HUES64 (cell line): ENCODE measurements around the gene PSMD2.
"Not testable (repeated sequence)": the region's sequence is repeated elsewhere in the genome, so short reads cannot be mapped to it uniquely, and the experiment has no call there.

Experiments used
- H3K27ac ChIP-seq: 2 replicates; pipeline ENCODE4 v1.7.0; 2013; ENCODE audit warnings: low read depth, low read length, inconsistent platforms
- H3K27me3 ChIP-seq: 2 replicates; pipeline ENCODE4 v1.6.1; 2013; ENCODE audit warnings: mild to moderate bottlenecking, low read length; ENCODE audit not compliant: insufficient read depth
- H3K36me3 ChIP-seq: 2 replicates; pipeline ENCODE4 v1.6.1; 2013; ENCODE audit warnings: mild to moderate bottlenecking, low read length; ENCODE audit not compliant: insufficient read depth
- H3K4me1 ChIP-seq: 2 replicates; pipeline ENCODE4 v1.6.1; 2013; ENCODE audit warnings: mild to moderate bottlenecking, low read length, moderate library complexity; ENCODE audit not compliant: insufficient read depth
- H3K4me3 ChIP-seq: 2 replicates; pipeline ENCODE4 v1.5.1; 2013; ENCODE audit warnings: mild to moderate bottlenecking, low read length, moderate library complexity
- H3K9ac ChIP-seq: 2 replicates; pipeline ENCODE4 v1.6.1; 2013; ENCODE audit warnings: mild to moderate bottlenecking, low read depth, low read length
- H3K9me3 ChIP-seq: 2 replicates; pipeline ENCODE4 v1.6.1; 2013; ENCODE audit warnings: low read depth, low read length; ENCODE audit not compliant: insufficient read depth
- WGBS: fragments of 150-250, 120-280 bp; methylation state at CpG from one replicate; pipeline ENCODE4 v1.1.7; 2013; ENCODE audit warnings: missing lambda C conversion rate; 5-methylcytosine and 5-hydroxymethylcytosine counted together

Gene PSMD2

DNA sequence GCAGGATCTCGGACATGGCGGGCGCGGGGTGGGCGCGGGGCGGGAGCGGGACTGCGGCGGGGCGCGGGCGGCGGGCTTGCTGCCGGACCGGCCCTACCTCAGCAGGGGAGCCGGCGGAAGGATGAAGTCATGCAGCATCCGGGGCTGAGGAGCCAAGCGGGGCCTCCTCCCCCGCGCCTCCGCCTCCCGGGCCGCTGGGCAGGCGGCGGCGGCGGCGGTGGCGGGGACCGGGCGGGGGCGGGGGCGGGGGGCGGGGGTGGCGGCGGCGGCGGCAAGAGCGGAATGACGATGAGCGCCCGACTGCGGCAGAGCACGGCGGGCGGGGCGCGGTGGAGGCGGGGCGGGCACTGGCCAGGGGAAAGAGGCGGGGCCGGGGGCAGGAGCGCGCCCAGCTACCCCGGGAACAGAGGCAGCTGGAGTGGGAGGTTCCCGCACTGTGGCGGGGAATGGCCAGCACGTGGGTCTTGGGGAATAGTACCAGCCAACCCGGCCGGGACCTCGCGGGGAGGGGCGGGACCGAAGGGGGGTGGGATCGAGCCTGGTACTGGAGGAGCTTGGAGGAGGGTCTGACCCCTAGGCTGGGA lies 37.7 kb upstream of the PSMD2 start, which contains the start of gene CAMK2N2:
Gene CAMK2N2 (minus strand): TSS at position 284 of the 584 bp plus-strand sequence. CDS start 268 bp downstream, at position 16.
- Histone ChIP-seq H3K9me3 (no peaks in the 10 kb centered on the region), H3K9ac (peak within 1 kb of the TSS; percentile 47; the same call in 1 of the 2 replicates), H3K4me3 (peak within 1 kb of the TSS; percentile 70), H3K27me3 (peaks cover 68% of the 10 kb centered on the region), H3K36me3 (no peaks in the 10 kb centered on the region), H3K4me1 (no peaks in the 10 kb centered on the region), H3K27ac (no peak within 1 kb of the TSS)
- under 1% methylated on average over 66 of the region's 67 CpGs for WGBS

DNA sequence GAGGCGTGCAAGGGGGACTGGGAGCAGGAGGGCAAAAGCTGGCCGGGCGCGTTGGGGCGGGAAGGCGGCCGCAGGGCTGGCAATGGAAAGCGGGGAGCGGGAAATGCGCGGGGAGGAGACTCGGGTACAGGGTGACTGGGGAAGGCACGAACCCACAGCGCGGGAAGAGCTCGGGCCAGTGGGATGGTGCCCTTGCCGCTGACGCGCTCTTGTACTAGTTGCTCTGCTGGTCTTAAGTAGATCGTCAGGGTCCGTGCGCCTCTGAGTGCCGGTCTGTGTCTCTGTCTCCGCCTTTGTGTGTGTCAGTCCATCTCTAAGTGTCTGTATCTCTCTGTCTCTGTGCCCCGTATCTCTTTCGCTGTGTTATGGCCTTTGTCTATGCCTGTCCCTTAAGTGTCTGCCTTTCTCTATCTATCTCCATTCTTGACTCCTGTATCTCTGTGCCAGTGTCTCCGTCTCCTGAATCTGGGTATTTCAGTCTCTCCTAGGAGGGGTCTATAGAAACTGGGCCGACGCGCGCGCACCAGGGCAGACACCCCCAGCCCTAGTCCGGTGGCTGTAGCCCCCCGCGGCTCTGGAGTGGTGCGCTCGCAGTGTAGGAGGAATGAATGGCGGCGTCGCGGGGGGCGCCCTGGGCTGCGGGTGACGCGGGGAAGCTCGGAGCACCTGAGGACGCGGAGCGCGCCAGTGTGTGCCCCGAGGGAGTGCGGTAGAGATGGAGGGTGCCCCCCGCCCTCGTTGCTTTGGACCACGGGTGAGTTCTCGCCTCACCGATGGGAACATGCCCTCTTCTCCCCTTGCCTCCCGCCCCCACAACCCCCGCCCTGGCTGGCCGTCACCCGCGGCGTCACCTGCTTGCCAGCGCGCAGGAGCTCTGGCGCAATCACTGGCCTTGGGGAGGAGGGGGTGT lies 36.9 kb upstream of the PSMD2 start:
- Histone ChIP-seq H3K27ac (no peak overlapping the region), H3K4me1 (no peaks in the 10 kb centered on the region), H3K36me3 (no peaks in the 10 kb centered on the region), H3K4me3 (peak overlapping the region; percentile 70), H3K27me3 (peaks cover 68% of the 10 kb centered on the region), H3K9me3 (no peaks in the 10 kb centered on the region), H3K9ac (peak overlapping the region; percentile 19; the same call in 1 of the 2 replicates)
- 1% methylated on average over 66 of the region's 66 CpGs for WGBS

DNA sequence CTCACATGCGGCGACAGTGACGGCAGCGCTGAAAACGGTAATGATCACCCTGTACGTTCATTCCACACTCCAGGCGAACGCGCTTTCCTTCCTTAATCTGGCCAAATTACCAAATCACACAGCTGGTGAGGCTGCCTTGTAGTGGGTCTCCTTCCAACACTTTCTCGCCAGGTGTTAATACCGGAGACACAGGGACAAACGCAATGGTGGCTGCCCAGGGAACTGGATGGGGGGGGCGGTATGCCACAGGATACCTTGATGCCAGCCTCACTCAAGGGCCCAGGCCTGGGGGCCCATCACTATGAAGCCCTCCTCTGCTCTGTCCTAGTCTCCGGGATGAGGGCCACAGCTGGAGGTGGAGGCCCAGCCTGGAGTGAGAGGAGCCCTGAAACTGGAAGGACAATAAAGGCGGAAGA lies 36.3 kb upstream of the PSMD2 start:
- peaks cover 67% of the 10 kb centered on the region for H3K27me3 ChIP-seq

DNA sequence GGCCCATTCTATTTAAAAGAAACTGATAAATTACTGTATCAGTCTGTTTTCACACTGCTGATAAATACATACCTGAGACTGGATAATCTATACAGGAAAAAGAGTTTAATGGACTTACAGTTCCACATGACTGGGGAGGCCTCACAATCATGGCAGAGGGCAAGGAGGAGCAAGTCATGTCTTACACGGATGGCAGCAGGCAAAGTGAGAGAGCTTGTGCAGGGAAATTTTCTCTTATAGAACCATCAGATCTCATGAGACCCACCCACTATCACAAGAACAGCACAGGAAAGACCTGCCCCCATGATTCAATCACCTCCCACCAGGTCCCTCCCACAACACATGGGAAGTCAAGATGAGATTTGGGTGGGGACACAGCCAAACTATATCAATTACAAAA lies 31.8 kb upstream of the PSMD2 start:
- H3K36me3 ChIP-seq, H3K4me1 ChIP-seq, H3K4me3 ChIP-seq, H3K27ac ChIP-seq, H3K9ac ChIP-seq, H3K9me3 ChIP-seq: not testable (repeated sequence)
- 73% methylated on average over 1 of the region's 1 CpG for whole genome bisulfite sequencing
- peaks cover 30% of the 10 kb centered on the region for H3K27me3 ChIP-seq

More for the DNA sequence above, 36.3 kb upstream of the PSMD2 start:
- WGBS: 23% methylated on average over 15 of the region's 15 CpGs
- Histone ChIP-seq H3K36me3 (no peaks in the 10 kb centered on the region), H3K4me3 (peak overlapping the region; percentile 70), H3K9me3 (no peaks in the 10 kb centered on the region), H3K4me1 (no peaks in the 10 kb centered on the region), H3K27ac (no peak overlapping the region), H3K9ac (no peak overlapping the region)

DNA sequence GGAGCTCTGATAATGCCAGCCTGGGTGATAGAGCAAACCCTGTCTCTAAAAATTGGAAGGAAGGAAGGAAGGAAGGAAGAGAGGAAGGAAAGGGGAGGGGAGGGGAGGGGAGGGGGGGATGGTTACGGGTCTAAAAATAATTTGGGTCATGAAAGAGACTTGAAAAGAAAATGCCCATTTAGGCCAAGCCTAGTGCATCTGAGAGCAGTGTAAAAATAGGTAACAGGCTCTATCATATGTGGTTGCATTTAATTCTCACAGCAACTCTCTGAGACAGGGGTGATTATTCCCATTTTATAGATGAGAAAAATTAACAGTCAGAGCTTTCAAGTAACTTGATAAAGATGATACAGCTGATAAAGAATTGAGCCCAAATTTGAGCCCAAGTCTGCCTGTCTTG lies 26.8 kb upstream of the PSMD2 start:
- WGBS: 74% methylated on average over 1 of the region's 1 CpG
- H3K36me3 ChIP-seq: no peaks in the 10 kb centered on the region

DNA sequence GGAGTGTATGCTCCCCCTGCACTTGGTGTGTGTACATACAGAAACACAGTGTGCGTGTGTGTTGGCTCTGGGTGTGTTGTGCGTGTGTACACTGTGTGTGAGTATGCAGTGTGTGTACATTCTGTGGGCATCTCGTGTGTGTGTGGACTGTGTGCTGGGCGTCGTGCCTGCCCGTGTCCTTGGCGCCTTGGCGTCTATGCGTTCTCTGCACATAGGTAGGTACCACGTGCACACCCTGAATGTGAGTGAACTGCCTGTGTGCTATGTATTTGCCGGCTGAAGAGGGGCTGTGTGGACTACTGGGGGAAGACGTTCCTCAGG lies 23.7 kb upstream of the PSMD2 start:
- Histone ChIP-seq H3K36me3 (no peaks in the 10 kb centered on the region), H3K27me3 (peaks cover 42% of the 10 kb centered on the region), H3K9me3 (no peaks in the 10 kb centered on the region), H3K4me1 (peaks cover 3% of the 10 kb centered on the region; the same call in 1 of the 2 replicates), H3K4me3 (peak overlapping the region; percentile 45), H3K27ac (no peak overlapping the region), H3K9ac (no peak overlapping the region)
- 81% methylated on average over 12 of the region's 12 CpGs for WGBS

More for the DNA sequence above, 26.8 kb upstream of the PSMD2 start:
- no peak overlapping the region for H3K27ac ChIP-seq
- H3K9ac ChIP-seq: no peak overlapping the region
- H3K27me3 ChIP-seq: peaks cover 29% of the 10 kb centered on the region
- H3K9me3 ChIP-seq: no peaks in the 10 kb centered on the region
- H3K4me1 ChIP-seq: peaks cover 3% of the 10 kb centered on the region; the same call in 1 of the 2 replicates
- no peak overlapping the region for H3K4me3 ChIP-seq

DNA sequence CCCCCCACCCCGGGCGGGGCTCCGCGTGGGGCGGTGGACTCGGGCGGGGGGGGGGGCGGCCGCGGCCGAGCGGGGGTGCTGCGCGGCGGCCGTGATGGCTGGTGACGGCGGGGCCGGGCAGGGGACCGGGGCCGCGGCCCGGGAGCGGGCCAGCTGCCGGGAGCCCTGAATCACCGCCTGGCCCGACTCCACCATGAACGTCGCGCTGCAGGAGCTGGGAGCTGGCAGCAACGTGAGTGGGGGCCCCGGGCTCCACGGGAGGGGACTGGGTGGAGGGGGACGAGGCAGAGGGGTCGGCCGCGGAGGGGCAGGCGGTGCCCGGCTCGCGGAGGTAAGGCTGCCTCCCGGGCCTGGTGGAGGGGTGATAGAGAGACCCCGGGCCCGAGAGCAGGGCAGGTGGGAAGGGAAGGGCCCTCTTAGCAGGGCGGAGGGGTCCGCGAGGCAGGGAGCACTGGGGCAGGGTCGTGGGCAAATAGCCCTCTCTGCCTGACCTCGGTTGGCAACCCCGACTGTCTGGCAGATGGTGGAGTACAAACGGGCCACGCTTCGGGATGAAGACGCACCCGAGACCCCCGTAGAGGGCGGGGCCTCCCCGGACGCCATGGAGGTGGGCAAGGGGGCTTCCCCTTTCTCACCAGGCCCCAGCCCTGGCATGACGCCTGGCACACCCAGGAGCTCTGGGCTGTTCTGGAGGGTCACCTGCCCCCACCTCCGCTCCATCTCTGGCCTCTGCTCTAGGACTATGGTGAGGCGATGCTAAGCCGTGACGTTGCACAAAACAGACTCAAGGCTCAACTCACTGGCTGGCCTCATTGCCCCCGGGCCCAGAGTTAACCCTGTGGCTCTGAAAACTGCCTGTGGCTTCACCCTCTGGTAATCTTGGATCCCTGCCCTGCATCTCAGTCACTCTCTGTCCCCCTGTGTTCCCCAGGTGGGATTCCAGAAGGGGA lies 22.8 kb upstream of the PSMD2 start, which contains the start of gene ECE2:
Gene ECE2 (plus strand): TSS at position 62 of the 950 bp plus-strand sequence. CDS start 132 bp downstream, at position 194.
- no peak within 1 kb of the TSS for H3K27ac ChIP-seq
- no peak within 1 kb of the TSS for H3K9ac ChIP-seq
- H3K4me1 ChIP-seq: peaks cover 3% of the 10 kb centered on the region; the same call in 1 of the 2 replicates
- H3K9me3 ChIP-seq: no peaks in the 10 kb centered on the region
- peaks cover 42% of the 10 kb centered on the region for H3K27me3 ChIP-seq
- H3K4me3 ChIP-seq: peak within 1 kb of the TSS; percentile 45
- no peaks in the 10 kb centered on the region for H3K36me3 ChIP-seq
- 42% methylated on average over 63 of the region's 65 CpGs for WGBS

DNA sequence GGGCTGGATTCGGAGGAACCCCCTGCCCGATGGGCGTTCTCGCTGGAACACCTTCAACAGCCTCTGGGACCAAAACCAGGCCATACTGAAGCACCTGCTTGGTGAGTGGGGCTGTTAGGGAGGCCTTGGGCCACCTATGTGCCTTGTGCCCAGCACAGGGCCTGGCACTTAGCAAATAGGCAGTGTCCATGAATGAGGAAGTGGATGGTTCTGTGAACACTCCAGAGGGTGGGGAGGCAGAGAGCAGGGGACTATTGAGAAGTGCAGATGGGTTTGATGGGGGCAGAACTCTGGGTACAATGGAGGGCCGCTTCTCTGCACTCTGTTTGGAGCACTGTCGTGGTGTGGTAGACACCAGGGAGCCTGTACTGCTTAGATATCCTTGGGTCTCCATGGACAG lies 21.7 kb upstream of the PSMD2 start:
- 95% methylated on average over 6 of the region's 6 CpGs for WGBS
- Histone ChIP-seq H3K36me3 (no peaks in the 10 kb centered on the region), H3K27me3 (peaks cover 42% of the 10 kb centered on the region), H3K9me3 (no peaks in the 10 kb centered on the region), H3K27ac (no peak overlapping the region), H3K9ac (no peak overlapping the region), H3K4me1 (peaks cover 3% of the 10 kb centered on the region; the same call in 1 of the 2 replicates), H3K4me3 (no peak overlapping the region)

DNA sequence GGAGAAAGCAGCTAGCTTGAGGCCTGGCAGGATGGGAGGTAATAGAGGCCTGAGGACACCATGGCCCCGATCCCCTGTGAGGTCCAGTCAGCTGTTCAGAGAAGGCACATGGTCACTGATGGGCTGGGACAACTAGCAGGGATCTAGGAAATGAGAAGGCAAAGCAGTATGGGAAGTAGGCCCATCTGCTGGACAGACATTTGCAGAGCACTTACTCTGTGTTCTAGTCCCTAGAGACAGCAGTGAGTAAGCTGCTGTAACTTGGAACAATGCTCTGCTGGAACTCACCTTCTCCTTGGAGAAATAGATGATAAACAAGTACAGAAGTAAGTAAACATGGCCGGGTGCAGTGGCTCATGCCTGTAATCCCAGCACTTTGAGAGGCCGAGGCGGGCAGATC lies 16.1 kb upstream of the PSMD2 start:
- Histone ChIP-seq H3K36me3 (no peaks in the 10 kb centered on the region), H3K4me1 (no peaks in the 10 kb centered on the region), H3K9me3 (no peaks in the 10 kb centered on the region), H3K4me3 (no peak overlapping the region), H3K27ac (no peak overlapping the region), H3K27me3 (peaks cover 9% of the 10 kb centered on the region; the same call in 1 of the 2 replicates), H3K9ac (no peak overlapping the region)
- 96% methylated on average over 4 of the region's 4 CpGs for WGBS

DNA sequence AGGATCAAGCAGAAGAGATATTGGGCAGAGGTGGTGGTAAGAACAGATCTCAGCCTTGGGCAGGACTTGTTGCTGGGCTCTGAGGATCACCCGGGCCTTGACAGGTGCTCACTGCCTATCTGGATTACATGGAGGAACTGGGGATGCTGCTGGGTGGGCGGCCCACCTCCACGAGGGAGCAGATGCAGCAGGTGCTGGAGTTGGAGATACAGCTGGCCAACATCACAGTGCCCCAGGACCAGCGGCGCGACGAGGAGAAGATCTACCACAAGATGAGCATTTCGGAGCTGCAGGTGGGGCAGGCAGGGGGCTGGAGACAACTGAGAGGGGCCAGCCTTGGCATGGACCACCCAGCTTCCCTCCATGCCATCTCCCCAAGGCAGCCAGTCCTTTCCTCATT lies 15.4 kb upstream of the PSMD2 start:
- no peaks in the 10 kb centered on the region for H3K4me1 ChIP-seq
- no peak overlapping the region for H3K4me3 ChIP-seq
- 92% methylated on average over 8 of the region's 8 CpGs for WGBS
- no peaks in the 10 kb centered on the region for H3K9me3 ChIP-seq
- no peak overlapping the region for H3K27ac ChIP-seq
- H3K36me3 ChIP-seq: no peaks in the 10 kb centered on the region
- no peak overlapping the region for H3K9ac ChIP-seq
- H3K27me3 ChIP-seq: peaks cover 4% of the 10 kb centered on the region; the same call in 1 of the 2 replicates
